HepG2 (cell line): ENCODE data around the gene AKAP7. TPM values are rescaled to one million over a fixed set of nuclear protein-coding genes. Genes with fewer than 3 reads are reported as not detected.

Experiments used
- DPF2 ChIP-seq: sonication (generic); formaldehyde crosslinking; IDR thresholded peaks from 2 replicates; pipeline ENCODE4 v1.4.0; 2020; ENCODE audit warnings: mild to moderate bottlenecking, low read depth, missing genetic modification reagents, borderline replicate concordance
- HES4 ChIP-seq: sonication (generic); formaldehyde crosslinking; IDR thresholded peaks from 2 replicates; pipeline ENCODE4 v1.9.0; 2021; ENCODE audit warnings: mild to moderate bottlenecking, missing genetic modification reagents, borderline replicate concordance
- IKZF1 ChIP-seq: fragments of 450-650 bp; IDR thresholded peaks from 2 replicates; pipeline ENCODE4 v1.7.1; 2016
- SCMH1 ChIP-seq: sonication (generic); formaldehyde crosslinking; IDR thresholded peaks from 2 replicates; pipeline ENCODE4 v1.9.0; 2021; ENCODE audit warnings: missing genetic modification reagents, mild to moderate bottlenecking, borderline replicate concordance
- ZNF432 ChIP-seq: sonication (generic); formaldehyde crosslinking; IDR thresholded peaks from 2 replicates; pipeline ENCODE4 v1.5.0; 2020; ENCODE audit warnings: missing genetic modification reagents, mild to moderate bottlenecking, borderline replicate concordance
- ZNF460 ChIP-seq: sonication (generic); formaldehyde crosslinking; IDR thresholded peaks from 2 replicates; pipeline ENCODE4 v1.5.1; 2020; ENCODE audit warnings: missing genetic modification reagents, mild to moderate bottlenecking, borderline replicate concordance
- ZNF510 ChIP-seq: sonication (generic); formaldehyde crosslinking; IDR thresholded peaks from 2 replicates; pipeline ENCODE4 v1.4.0; 2020; ENCODE audit warnings: low read depth, mild to moderate bottlenecking, missing genetic modification reagents
- polyA plus RNA-seq, 8 experiments: library from polyadenylated mRNA; depleted of rRNA in 3 of 8; stranded (reverse) in 7 of 8; unstranded in 1 of 8; fragments of >200 nt; fragmentation: Illumina TruSeq in 4 of 8; extraction: Trizol in 4 of 8; gene quantifications; 2 replicates each; pipeline versions ENCODE4 v1.2.1 to v1.2.3, GENCODE V29; 2011 to 2016; ENCODE audit warnings: low read depth in 4 of 8, missing spikeins in 1 of 8, mixed read lengths in 1 of 8; ENCODE audit not compliant: insufficient read depth in 1 of 8
- total RNA-seq, 5 experiments: library from RNA; depleted of rRNA; stranded (reverse); fragments of >200 nt; fragmentation: Illumina TruSeq; extraction: Trizol; gene quantifications; 2 replicates each; pipeline ENCODE4 v1.2.3, GENCODE V29; 2016; ENCODE audit warnings: low read depth in 1 of 5
- TF ChIP-seq, protein P1 (sequence below): sonication (generic); formaldehyde crosslinking; IDR thresholded peaks from 2 replicates; pipeline ENCODE4 v1.4.0; 2020; ENCODE audit warnings: missing genetic modification reagents, borderline replicate concordance
- TF ChIP-seq, protein P2 (sequence below), 2 experiments: IDR thresholded peaks; 2 replicates each; pipeline ENCODE4 v1.6.1; 2011 to 2012; ENCODE audit warnings: low read length in 2 of 2, borderline replicate concordance in 1 of 2, low read depth in 1 of 2, mild to moderate bottlenecking in 1 of 2, moderate library complexity in 1 of 2
- TF ChIP-seq, protein P3 (sequence below): IDR thresholded peaks from 2 replicates; pipeline ENCODE4 v1.6.1; 2016; ENCODE audit warnings: missing compliant biosample characterization, missing genetic modification reagents, borderline replicate concordance
- TF ChIP-seq, protein P4 (sequence below): IDR thresholded peaks from 2 replicates; pipeline ENCODE4 v1.4.0; 2020; ENCODE audit warnings: mild to moderate bottlenecking, missing genetic modification reagents
- TF ChIP-seq, protein P5 (sequence below): IDR thresholded peaks from 2 replicates; pipeline ENCODE4 v1.6.1; 2016

Gene AKAP7
- total and polyA plus RNA-seq, 2 of the 13 experiments (the other 11 are each of a cell fraction or from before 2014, with no cell fraction given): 3.6 to 11.7 TPM

DNA sequence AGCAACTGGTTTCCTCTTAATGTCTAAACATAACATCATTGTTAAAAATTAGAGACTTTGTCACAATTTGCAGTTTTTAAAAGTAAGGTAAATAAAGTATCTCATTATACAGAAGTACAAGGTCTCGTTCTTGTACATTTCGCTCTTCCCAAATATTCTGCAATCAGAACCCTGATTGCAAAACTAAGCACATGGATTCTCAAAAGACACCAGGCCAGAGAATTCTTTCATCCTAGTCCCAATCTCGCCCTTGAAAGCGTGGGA, 355 bp upstream of the AKAP7 start (continued):
- TF ChIP-seq, protein P1, sequence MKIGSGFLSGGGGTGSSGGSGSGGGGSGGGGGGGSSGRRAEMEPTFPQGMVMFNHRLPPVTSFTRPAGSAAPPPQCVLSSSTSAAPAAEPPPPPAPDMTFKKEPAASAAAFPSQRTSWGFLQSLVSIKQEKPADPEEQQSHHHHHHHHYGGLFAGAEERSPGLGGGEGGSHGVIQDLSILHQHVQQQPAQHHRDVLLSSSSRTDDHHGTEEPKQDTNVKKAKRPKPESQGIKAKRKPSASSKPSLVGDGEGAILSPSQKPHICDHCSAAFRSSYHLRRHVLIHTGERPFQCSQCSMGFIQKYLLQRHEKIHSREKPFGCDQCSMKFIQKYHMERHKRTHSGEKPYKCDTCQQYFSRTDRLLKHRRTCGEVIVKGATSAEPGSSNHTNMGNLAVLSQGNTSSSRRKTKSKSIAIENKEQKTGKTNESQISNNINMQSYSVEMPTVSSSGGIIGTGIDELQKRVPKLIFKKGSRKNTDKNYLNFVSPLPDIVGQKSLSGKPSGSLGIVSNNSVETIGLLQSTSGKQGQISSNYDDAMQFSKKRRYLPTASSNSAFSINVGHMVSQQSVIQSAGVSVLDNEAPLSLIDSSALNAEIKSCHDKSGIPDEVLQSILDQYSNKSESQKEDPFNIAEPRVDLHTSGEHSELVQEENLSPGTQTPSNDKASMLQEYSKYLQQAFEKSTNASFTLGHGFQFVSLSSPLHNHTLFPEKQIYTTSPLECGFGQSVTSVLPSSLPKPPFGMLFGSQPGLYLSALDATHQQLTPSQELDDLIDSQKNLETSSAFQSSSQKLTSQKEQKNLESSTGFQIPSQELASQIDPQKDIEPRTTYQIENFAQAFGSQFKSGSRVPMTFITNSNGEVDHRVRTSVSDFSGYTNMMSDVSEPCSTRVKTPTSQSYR: no peak
- TF ChIP-seq ZNF432 (CRISPR knock-in tag): no peak
- TF ChIP-seq HES4 (CRISPR knock-in tag): no peak
- no peak for TF ChIP-seq ZNF460
- TF ChIP-seq, protein P2, sequence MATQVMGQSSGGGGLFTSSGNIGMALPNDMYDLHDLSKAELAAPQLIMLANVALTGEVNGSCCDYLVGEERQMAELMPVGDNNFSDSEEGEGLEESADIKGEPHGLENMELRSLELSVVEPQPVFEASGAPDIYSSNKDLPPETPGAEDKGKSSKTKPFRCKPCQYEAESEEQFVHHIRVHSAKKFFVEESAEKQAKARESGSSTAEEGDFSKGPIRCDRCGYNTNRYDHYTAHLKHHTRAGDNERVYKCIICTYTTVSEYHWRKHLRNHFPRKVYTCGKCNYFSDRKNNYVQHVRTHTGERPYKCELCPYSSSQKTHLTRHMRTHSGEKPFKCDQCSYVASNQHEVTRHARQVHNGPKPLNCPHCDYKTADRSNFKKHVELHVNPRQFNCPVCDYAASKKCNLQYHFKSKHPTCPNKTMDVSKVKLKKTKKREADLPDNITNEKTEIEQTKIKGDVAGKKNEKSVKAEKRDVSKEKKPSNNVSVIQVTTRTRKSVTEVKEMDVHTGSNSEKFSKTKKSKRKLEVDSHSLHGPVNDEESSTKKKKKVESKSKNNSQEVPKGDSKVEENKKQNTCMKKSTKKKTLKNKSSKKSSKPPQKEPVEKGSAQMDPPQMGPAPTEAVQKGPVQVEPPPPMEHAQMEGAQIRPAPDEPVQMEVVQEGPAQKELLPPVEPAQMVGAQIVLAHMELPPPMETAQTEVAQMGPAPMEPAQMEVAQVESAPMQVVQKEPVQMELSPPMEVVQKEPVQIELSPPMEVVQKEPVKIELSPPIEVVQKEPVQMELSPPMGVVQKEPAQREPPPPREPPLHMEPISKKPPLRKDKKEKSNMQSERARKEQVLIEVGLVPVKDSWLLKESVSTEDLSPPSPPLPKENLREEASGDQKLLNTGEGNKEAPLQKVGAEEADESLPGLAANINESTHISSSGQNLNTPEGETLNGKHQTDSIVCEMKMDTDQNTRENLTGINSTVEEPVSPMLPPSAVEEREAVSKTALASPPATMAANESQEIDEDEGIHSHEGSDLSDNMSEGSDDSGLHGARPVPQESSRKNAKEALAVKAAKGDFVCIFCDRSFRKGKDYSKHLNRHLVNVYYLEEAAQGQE (IDR thresholded peaks at IDR 0.05; ENCODE audit: borderline replicate concordance in 1 of 2, low read depth in 1 of 2, low read length in 2 of 2): no peak
- no peak for TF ChIP-seq DPF2 (CRISPR knock-in tag)
- TF ChIP-seq, protein P3, sequence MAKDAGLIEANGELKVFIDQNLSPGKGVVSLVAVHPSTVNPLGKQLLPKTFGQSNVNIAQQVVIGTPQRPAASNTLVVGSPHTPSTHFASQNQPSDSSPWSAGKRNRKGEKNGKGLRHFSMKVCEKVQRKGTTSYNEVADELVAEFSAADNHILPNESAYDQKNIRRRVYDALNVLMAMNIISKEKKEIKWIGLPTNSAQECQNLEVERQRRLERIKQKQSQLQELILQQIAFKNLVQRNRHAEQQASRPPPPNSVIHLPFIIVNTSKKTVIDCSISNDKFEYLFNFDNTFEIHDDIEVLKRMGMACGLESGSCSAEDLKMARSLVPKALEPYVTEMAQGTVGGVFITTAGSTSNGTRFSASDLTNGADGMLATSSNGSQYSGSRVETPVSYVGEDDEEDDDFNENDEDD (CRISPR knock-in tag): no peak
- no peak for TF ChIP-seq SCMH1 (CRISPR knock-in tag)
- no peak for TF ChIP-seq IKZF1
- TF ChIP-seq, protein P4, sequence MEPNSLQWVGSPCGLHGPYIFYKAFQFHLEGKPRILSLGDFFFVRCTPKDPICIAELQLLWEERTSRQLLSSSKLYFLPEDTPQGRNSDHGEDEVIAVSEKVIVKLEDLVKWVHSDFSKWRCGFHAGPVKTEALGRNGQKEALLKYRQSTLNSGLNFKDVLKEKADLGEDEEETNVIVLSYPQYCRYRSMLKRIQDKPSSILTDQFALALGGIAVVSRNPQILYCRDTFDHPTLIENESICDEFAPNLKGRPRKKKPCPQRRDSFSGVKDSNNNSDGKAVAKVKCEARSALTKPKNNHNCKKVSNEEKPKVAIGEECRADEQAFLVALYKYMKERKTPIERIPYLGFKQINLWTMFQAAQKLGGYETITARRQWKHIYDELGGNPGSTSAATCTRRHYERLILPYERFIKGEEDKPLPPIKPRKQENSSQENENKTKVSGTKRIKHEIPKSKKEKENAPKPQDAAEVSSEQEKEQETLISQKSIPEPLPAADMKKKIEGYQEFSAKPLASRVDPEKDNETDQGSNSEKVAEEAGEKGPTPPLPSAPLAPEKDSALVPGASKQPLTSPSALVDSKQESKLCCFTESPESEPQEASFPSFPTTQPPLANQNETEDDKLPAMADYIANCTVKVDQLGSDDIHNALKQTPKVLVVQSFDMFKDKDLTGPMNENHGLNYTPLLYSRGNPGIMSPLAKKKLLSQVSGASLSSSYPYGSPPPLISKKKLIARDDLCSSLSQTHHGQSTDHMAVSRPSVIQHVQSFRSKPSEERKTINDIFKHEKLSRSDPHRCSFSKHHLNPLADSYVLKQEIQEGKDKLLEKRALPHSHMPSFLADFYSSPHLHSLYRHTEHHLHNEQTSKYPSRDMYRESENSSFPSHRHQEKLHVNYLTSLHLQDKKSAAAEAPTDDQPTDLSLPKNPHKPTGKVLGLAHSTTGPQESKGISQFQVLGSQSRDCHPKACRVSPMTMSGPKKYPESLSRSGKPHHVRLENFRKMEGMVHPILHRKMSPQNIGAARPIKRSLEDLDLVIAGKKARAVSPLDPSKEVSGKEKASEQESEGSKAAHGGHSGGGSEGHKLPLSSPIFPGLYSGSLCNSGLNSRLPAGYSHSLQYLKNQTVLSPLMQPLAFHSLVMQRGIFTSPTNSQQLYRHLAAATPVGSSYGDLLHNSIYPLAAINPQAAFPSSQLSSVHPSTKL (CRISPR knock-in tag): no peak
- TF ChIP-seq, protein P5, sequence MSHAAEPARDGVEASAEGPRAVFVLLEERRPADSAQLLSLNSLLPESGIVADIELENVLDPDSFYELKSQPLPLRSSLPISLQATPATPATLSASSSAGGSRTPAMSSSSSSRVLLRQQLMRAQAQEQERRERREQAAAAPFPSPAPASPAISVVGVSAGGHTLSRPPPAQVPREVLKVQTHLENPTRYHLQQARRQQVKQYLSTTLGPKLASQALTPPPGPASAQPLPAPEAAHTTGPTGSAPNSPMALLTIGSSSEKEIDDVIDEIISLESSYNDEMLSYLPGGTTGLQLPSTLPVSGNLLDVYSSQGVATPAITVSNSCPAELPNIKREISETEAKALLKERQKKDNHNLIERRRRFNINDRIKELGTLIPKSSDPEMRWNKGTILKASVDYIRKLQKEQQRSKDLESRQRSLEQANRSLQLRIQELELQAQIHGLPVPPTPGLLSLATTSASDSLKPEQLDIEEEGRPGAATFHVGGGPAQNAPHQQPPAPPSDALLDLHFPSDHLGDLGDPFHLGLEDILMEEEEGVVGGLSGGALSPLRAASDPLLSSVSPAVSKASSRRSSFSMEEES (CRISPR knock-in tag): no peak
- no peak for TF ChIP-seq ZNF510
